HCT116 (cell line): ENCODE data around the gene ZNF501. TPM values are rescaled to one million over a fixed set of nuclear protein-coding genes. Genes with fewer than 3 reads are reported as not detected.

Source experiments
- ATAC-seq: fragments of 200-7000 bp; cut with Tn5 transposase; 2 replicates; pipeline ENCODE4 v1.9.1; 2020; ENCODE audit warnings: mild to moderate bottlenecking, moderate library complexity
- BruUV-seq: library from RNA; stranded (reverse); fragments of 400-500 nt; replicated peaks from 2 replicates; lab custom pipeline; 2021; lab: Mats Ljungman, UMichigan
- CTCF ChIA-PET: fragments of 300-600 bp; sonication (Branson Sonifier 250); formaldehyde crosslinking; loops from one replicate; lab custom pipeline; 2021; ENCODE audit warnings: antibody characterized with exemption; lab: Charles Lee
- POLR2A ChIA-PET: fragments of 300-600, 350-600 bp; sonication (Branson Sonifier 250); formaldehyde crosslinking; loops from one replicate; lab custom pipeline; 2021; ENCODE audit warnings: antibody characterized with exemption; lab: Charles Lee
- RAD21 ChIA-PET, 2 experiments: fragments of 300-600 bp; sonication (Branson Sonifier 250); formaldehyde crosslinking; loops; one replicate each; lab custom pipeline; 2023; ENCODE audit warnings: low total read pairs in 2 of 2; ENCODE audit not compliant: uncharacterized antibody in 2 of 2, unreplicated experiment in 2 of 2, low non-redundant PET in 1 of 2; lab: Charles Lee
- DNase-seq: peaks from one replicate; pipeline ENCODE4 v3.0.0-alpha.2; 2010; ENCODE audit warnings: low read depth, low spot score
- H2AFZ ChIP-seq: fragments of 200-600 bp; shearing (Covaris generic), sonication (generic); 2 replicates; pipeline ENCODE4 v1.6.1; 2017; ENCODE audit warnings: low read depth, mixed run types, mixed read lengths, antibody characterized with exemption, low read length; ENCODE audit not compliant: poor library complexity, severe bottlenecking
- H3K27ac ChIP-seq: 2 replicates; pipeline ENCODE4 v1.5.1; 2012; ENCODE audit warnings: low read depth, low read length
- H3K27me3 ChIP-seq: fragments of 200-600 bp; sonication (generic); 2 replicates; pipeline ENCODE4 v1.6.1; 2016; ENCODE audit warnings: mixed run types, low read length, mixed read lengths; ENCODE audit not compliant: insufficient read depth
- H3K36me3 ChIP-seq, 2 experiments: fragments of 200-500 bp in 1 of 2; fragments of 200-600 bp in 1 of 2; sonication (Bioruptor generic) in 1 of 2; sonication (generic) in 1 of 2; 2 replicates each; pipeline versions ENCODE4 v1.5.1 to v1.6.1; 2014 to 2016; ENCODE audit warnings: low read length in 2 of 2, inconsistent platforms in 1 of 2, mixed read lengths in 1 of 2, mixed run types in 1 of 2; ENCODE audit not compliant: insufficient read depth in 2 of 2, control insufficient read depth in 1 of 2
- H3K4me1 ChIP-seq, 2 experiments: fragments of 200-600 bp in 1 of 2; sonication (generic) in 1 of 2; 2 replicates each; pipeline versions ENCODE4 v1.5.1 to v1.6.1; 2012 to 2017; ENCODE audit warnings: low read length in 2 of 2, inconsistent platforms in 1 of 2, mild to moderate bottlenecking in 1 of 2, mixed read lengths in 1 of 2, mixed run types in 1 of 2, moderate library complexity in 1 of 2; ENCODE audit not compliant: insufficient read depth in 2 of 2, control insufficient read depth in 1 of 2
- H3K4me2 ChIP-seq: fragments of 200-600 bp; sonication (generic); 2 replicates; pipeline ENCODE4 v1.6.1; 2017; ENCODE audit warnings: mixed run types, low read length, mixed read lengths
- H3K4me3 ChIP-seq, 2 experiments: fragments of 200-600 bp in 1 of 2; sonication (generic) in 1 of 2; replicated peaks in 1 of 2; 2 replicates each; pipeline ENCODE4 v1.5.1; 2011 to 2016; ENCODE audit warnings: low read length in 2 of 2, control low read depth in 1 of 2, low read depth in 1 of 2, mild to moderate bottlenecking in 1 of 2, mixed read lengths in 1 of 2, mixed run types in 1 of 2
- H3K79me2 ChIP-seq: fragments of 200-600 bp; sonication (generic); 2 replicates; pipeline ENCODE4 v1.6.1; 2017; ENCODE audit warnings: mild to moderate bottlenecking, mixed run types, low read length, moderate library complexity, mixed read lengths; ENCODE audit not compliant: insufficient read depth
- H3K9ac ChIP-seq: fragments of 200-600 bp; sonication (generic); 2 replicates; pipeline ENCODE4 v1.6.1; 2016; ENCODE audit warnings: low read length, mixed read lengths
- H3K9me2 ChIP-seq: fragments of 200-600 bp; sonication (generic), shearing (Covaris generic); 2 replicates; pipeline ENCODE4 v1.6.1; 2017; ENCODE audit warnings: mixed run types, mild to moderate bottlenecking, moderate library complexity; ENCODE audit not compliant: insufficient read depth
- H3K9me3 ChIP-seq, 2 experiments: fragments of 200-500 bp in 1 of 2; fragments of 200-600 bp in 1 of 2; sonication (Bioruptor generic) in 1 of 2; sonication (generic) in 1 of 2; 2 replicates each; pipeline ENCODE4 v1.6.1; 2014 to 2017; ENCODE audit warnings: low read length in 2 of 2, mixed read lengths in 2 of 2, inconsistent platforms in 1 of 2, low read depth in 1 of 2, mild to moderate bottlenecking in 1 of 2, mixed run types in 1 of 2, moderate library complexity in 1 of 2; ENCODE audit not compliant: control insufficient read depth in 1 of 2, insufficient read depth in 1 of 2
- H4K20me1 ChIP-seq: fragments of 200-600 bp; sonication (generic), shearing (Covaris generic); 2 replicates; pipeline ENCODE4 v1.6.1; 2017; ENCODE audit warnings: mixed run types, mild to moderate bottlenecking, moderate library complexity; ENCODE audit not compliant: insufficient read depth
- ATF3 ChIP-seq: IDR thresholded peaks from 2 replicates; pipeline ENCODE4 v1.6.1; 2012
- CBX3 ChIP-seq: IDR thresholded peaks from 2 replicates; pipeline ENCODE4 v1.6.1; 2012; ENCODE audit warnings: low read depth
- CEBPB ChIP-seq: IDR thresholded peaks from 2 replicates; pipeline ENCODE4 v1.6.1; 2012; ENCODE audit warnings: low read depth
- CTCF ChIP-seq, 3 experiments: fragments of 200-600 bp in 1 of 3; sonication (generic) in 1 of 3; IDR thresholded peaks in 2 of 3; conservative IDR thresholded peaks in 1 of 3; 2 replicates each; pipeline ENCODE4 v1.5.1; 2012 to 2017; ENCODE audit warnings: low read depth in 2 of 3, low read length in 2 of 3, antibody characterized with exemption in 1 of 3, borderline replicate concordance in 1 of 3, control low read depth in 1 of 3, mild to moderate bottlenecking in 1 of 3, mixed read lengths in 1 of 3, mixed run types in 1 of 3, moderate library complexity in 1 of 3; ENCODE audit not compliant: insufficient read depth in 1 of 3
- EGR1 ChIP-seq: IDR thresholded peaks from 2 replicates; pipeline ENCODE4 v1.6.1; 2012; ENCODE audit warnings: low read depth
- ELF1 ChIP-seq: IDR thresholded peaks from 2 replicates; pipeline ENCODE4 v1.6.1; 2012; ENCODE audit warnings: low read depth, borderline replicate concordance
- EZH2 ChIP-seq: fragments of 200-600 bp; sonication (generic); IDR thresholded peaks from 2 replicates; pipeline ENCODE4 v1.6.1; 2017; ENCODE audit warnings: antibody characterized with exemption, mixed run types
- EZH2phosphoT487 ChIP-seq: fragments of 200-600 bp; IDR thresholded peaks from 2 replicates; pipeline ENCODE4 v1.6.1; 2018; ENCODE audit warnings: antibody characterized with exemption, borderline replicate concordance
- JUND ChIP-seq: IDR thresholded peaks from 2 replicates; pipeline ENCODE4 v1.6.1; 2012
- MAX ChIP-seq: IDR thresholded peaks from 2 replicates; pipeline ENCODE4 v1.6.1; 2012
- POLR2AphosphoS5 ChIP-seq: IDR thresholded peaks from 2 replicates; pipeline ENCODE4 v1.6.1; 2011; ENCODE audit warnings: mild to moderate bottlenecking, low read depth, low read length, moderate library complexity
- RAD21 ChIP-seq: IDR thresholded peaks from 2 replicates; pipeline ENCODE4 v1.6.1; 2012; ENCODE audit warnings: low read depth, mild to moderate bottlenecking
- REST ChIP-seq: IDR thresholded peaks from 2 replicates; pipeline ENCODE4 v1.6.1; 2012; ENCODE audit warnings: low read depth
- SIN3A ChIP-seq: IDR thresholded peaks from 2 replicates; pipeline ENCODE4 v1.6.1; 2012; ENCODE audit warnings: low read depth
- SP1 ChIP-seq: IDR thresholded peaks from 2 replicates; pipeline ENCODE4 v1.6.1; 2012; ENCODE audit warnings: low read depth
- SRF ChIP-seq: IDR thresholded peaks from 2 replicates; pipeline ENCODE4 v1.6.1; 2012; ENCODE audit warnings: low read depth
- TCF7L2 ChIP-seq: IDR thresholded peaks from 2 replicates; pipeline ENCODE4 v1.7.0; 2011; ENCODE audit warnings: borderline replicate concordance, inconsistent platforms; ENCODE audit not compliant: insufficient read depth, insufficient read length; ENCODE audit errors: extremely low read depth
- YY1 ChIP-seq: IDR thresholded peaks from 2 replicates; pipeline ENCODE4 v1.6.1; 2011; ENCODE audit warnings: low read length, low read depth, moderate library complexity, mild to moderate bottlenecking; ENCODE audit not compliant: insufficient replicate concordance; ENCODE audit errors: extremely low read depth
- ZBTB33 ChIP-seq: IDR thresholded peaks from 2 replicates; pipeline ENCODE4 v1.6.1; 2011; ENCODE audit warnings: mild to moderate bottlenecking, low read length, moderate library complexity; ENCODE audit not compliant: insufficient replicate concordance; ENCODE audit errors: extremely low read depth
- ZNF274 ChIP-seq: fragments of 200-500 bp; sonication (Bioruptor generic); IDR thresholded peaks from 2 replicates; pipeline ENCODE4 v1.6.1; 2014; ENCODE audit warnings: mild to moderate bottlenecking, low read depth, low read length, inconsistent platforms
- intact Hi-C: fragments of 100-400 bp; cut with micrococcal nuclease; formaldehyde crosslinking; loops from 2 replicates; pipeline ENCODE4 v1.10.0; 2022
- total RNA-seq: library from RNA; stranded (reverse); gene quantifications from one replicate; pipeline ENCODE4 v1.2.1, GENCODE V29; 2021; ENCODE audit not compliant: unreplicated experiment

Gene ZNF501
- total RNA-seq, 1 experiment from 2014 or later = 0.12 TPM

GRCh38 chr3:44764248-44764647 lies 34.8 kb downstream of the ZNF501 start:
- Histone ChIP-seq H2AFZ (no peak overlapping the region), H3K27ac (no peak overlapping the region), H3K9me2 (no peaks in the 10 kb centered on the region), H3K9ac (no peak overlapping the region), H3K4me3 (no peak overlapping the region), H3K27me3 (no peaks in the 10 kb centered on the region), H3K9me3 (0 out of 4 replicates have a peak, but pooled peaks cover 0 to 4% of the 10 kb centered on the region in 2 experiments), H3K36me3 (peaks cover 0 to 29% of the 10 kb centered on the region in 2 experiments; a peak in 2 of 4 replicates), H3K79me2 (peaks cover 89% of the 10 kb centered on the region), H3K4me1 (peaks cover 7 to 10% of the 10 kb centered on the region in 2 experiments; a peak in 2 of 4 replicates), H3K4me2 (no peak overlapping the region), H4K20me1 (no peaks in the 10 kb centered on the region)
- TF ChIP-seq EZH2phosphoT487 = no peak
- no peak for TF ChIP-seq YY1
- TF ChIP-seq POLR2AphosphoS5 = no peak
- no peak for TF ChIP-seq ATF3
- TF ChIP-seq RAD21 = no peak
- no peak for TF ChIP-seq EZH2
- no peak for TF ChIP-seq REST
- TF ChIP-seq SP1 = no peak
- no peak for TF ChIP-seq MAX
- no peak for TF ChIP-seq JUND
- TF ChIP-seq ELF1 = no peak
- no peak for TF ChIP-seq ZNF274
- no peak for TF ChIP-seq SIN3A
- no peak for TF ChIP-seq EGR1
- no peak for TF ChIP-seq CTCF (IDR thresholded peaks at IDR 0.05 in 2 of 3, conservative IDR thresholded peaks at IDR 0.05 in 1 of 3; ENCODE audit: borderline replicate concordance in 1 of 3, insufficient read depth in 1 of 3, low read depth in 2 of 3, low read length in 2 of 3)
- TF ChIP-seq CBX3 = no peak
- TF ChIP-seq CEBPB = no peak
- TF ChIP-seq TCF7L2 = no peak
- no peak for TF ChIP-seq ZBTB33
- no peak for TF ChIP-seq SRF
- no peak for ATAC-seq
- ChIA-PET RAD21 (no interaction called here), POLR2A (no interaction called here), CTCF (no interaction called here)
- intact Hi-C loops = loop anchor here (5.0 to 10.0 kb wide), 3 partner anchors 201 to 269 kb away; no protein-coding TSS in a partner anchor
- DNase-seq = no peak
- no TSS peak for BruUV-seq
